ENCODE measurements around the gene ZNF622.

The ZNF622 gene

DNA sequence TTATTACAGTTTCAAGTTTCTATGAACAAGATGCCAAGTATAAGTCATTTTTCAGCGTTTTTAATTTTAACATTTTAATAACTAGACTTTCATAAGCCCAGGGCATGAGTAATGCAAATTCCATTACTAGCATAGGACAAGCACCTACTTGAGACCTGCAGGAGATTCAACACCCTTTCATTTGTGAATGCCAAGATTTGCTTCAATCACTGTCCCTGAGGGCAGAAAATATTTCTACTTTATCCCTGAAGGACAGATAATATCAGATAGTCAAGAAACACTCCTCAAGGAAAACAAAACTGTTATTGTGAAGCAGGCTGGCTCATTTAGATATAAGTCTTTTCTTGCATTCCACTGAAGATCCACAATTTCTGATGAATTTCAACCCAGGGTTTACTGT lies 27.7 kb upstream of the ZNF622 start:
- no peak overlapping the region for H3K4me3 ChIP-seq (ENCODE audit: low read depth in 1 of 2, low read length in 2 of 2)
- H3K27ac ChIP-seq (ENCODE audit: low read length): no peak overlapping the region
- H3K27me3 ChIP-seq (ENCODE audit: low read depth, low read length): no peaks in the 10 kb centered on the region
- H3K36me3 ChIP-seq (ENCODE audit: control insufficient read depth in 1 of 2, insufficient read depth in 2 of 2, low read length in 2 of 2): no peaks in the 10 kb centered on the region
- H3K4me1 ChIP-seq (ENCODE audit: control insufficient read depth in 1 of 2, insufficient read depth in 2 of 2, low read length in 2 of 2): peaks cover 0 to 3% of the 10 kb centered on the region in 2 donors
- peaks cover 0 to 9% of the 10 kb centered on the region in 2 donors for H3K9me3 ChIP-seq (ENCODE audit: control insufficient read depth in 1 of 2, low read length in 2 of 2)

DNA sequence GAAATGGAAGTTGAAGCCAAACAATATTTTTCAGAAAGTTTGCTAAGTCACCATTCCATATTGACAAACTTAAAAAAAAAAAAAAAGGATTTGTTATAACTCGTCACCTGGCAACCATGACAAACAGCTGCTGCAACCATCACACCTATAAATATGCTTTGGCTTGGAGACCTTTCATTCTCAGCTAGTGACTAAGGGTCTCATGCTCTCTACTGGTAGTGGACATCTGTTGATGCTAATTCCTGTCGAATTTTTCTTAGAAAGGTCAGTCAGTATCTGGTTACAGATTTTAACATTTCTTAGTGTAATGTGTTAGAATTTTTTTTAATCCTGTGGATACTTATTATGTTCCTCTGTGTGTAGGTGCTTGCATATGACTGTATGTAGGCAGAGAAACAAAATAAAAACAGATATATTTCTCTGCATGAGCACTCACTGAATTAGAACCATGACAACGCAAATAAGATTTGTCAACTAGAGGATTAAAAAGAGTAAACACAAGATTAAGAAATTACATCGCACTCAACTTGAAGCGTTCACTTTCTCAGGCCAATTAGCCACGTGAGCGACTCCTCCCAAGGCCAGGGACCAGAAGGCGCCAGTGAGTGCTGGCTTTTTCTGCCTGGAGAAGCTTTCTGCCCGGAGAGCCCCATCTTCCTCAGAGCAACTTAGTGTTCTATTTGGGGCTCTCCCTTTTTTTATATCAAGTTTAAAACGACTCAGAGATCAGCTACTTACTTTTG lies 27.0 kb upstream of the ZNF622 start:
- peaks cover 0 to 9% of the 10 kb centered on the region in 2 donors for H3K9me3 ChIP-seq (ENCODE audit: control insufficient read depth in 1 of 2, low read length in 2 of 2)
- peaks cover 0 to 3% of the 10 kb centered on the region in 2 donors for H3K4me1 ChIP-seq (ENCODE audit: control insufficient read depth in 1 of 2, insufficient read depth in 2 of 2, low read length in 2 of 2)
- H3K27ac ChIP-seq (ENCODE audit: low read length): no peak overlapping the region
- H3K27me3 ChIP-seq (ENCODE audit: low read depth, low read length): no peaks in the 10 kb centered on the region
- no peak overlapping the region for H3K4me3 ChIP-seq (ENCODE audit: low read depth in 1 of 2, low read length in 2 of 2)
- no peaks in the 10 kb centered on the region for H3K36me3 ChIP-seq (ENCODE audit: control insufficient read depth in 1 of 2, insufficient read depth in 2 of 2, low read length in 2 of 2)

DNA sequence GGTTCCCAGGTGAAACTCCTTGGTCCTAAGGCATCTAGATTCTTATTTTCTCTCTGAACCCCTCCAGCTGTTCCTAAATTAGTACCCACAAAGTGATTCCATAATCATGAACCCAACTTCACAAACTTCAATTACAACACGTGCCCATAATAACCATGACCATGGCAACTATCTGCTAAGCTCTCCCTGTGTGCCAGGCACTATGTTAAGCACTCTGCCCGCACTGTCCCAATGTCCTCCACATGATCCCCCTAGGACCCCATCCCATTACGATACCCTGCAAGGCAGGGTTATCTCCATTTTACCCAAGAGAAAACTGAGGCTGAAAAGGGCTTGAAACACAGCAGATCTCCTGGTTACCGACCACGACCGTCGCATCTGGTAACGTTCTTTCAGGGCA lies 25.3 kb upstream of the ZNF622 start:
- H3K4me1 ChIP-seq (ENCODE audit: control insufficient read depth in 1 of 2, insufficient read depth in 2 of 2, low read length in 2 of 2): peaks cover 0 to 3% of the 10 kb centered on the region in 2 donors
- no peaks in the 10 kb centered on the region for H3K36me3 ChIP-seq (ENCODE audit: control insufficient read depth in 1 of 2, insufficient read depth in 2 of 2, low read length in 2 of 2)
- no peak overlapping the region for H3K4me3 ChIP-seq (ENCODE audit: low read depth in 1 of 2, low read length in 2 of 2)

DNA sequence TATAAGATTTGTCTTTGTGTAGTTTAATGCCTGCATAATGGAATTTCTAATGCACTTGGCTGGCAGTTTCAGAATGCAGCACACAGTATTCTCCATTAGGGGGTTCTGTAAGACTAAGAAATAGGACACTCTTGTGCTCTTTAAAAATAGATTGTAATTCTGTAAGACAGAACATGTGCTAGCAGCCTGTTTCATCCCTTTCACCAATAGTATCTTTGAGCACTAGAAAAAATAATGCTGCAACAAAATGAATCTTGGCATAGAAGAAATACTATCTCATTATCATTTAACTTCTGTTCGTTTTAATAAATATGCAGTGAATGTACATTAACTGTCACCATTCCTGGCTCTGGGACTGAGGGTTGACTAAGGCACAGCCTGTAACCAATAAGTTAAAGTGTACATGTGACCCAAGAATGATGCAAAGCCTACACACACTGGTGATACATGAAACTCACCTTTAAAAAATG lies 23.8 kb upstream of the ZNF622 start:
- peaks cover 0 to 3% of the 10 kb centered on the region in 2 donors for H3K4me1 ChIP-seq (ENCODE audit: control insufficient read depth in 1 of 2, insufficient read depth in 2 of 2, low read length in 2 of 2)
- no peak overlapping the region for H3K27ac ChIP-seq (ENCODE audit: low read length)
- no peak overlapping the region for H3K4me3 ChIP-seq (ENCODE audit: low read depth in 1 of 2, low read length in 2 of 2)

More for the DNA sequence above, 25.3 kb upstream of the ZNF622 start:
- Histone ChIP-seq H3K27ac (ENCODE audit: low read length) (no peak overlapping the region), H3K27me3 (ENCODE audit: low read depth, low read length) (no peaks in the 10 kb centered on the region), H3K9me3 (ENCODE audit: control insufficient read depth in 1 of 2, low read length in 2 of 2) (peaks cover 0 to 5% of the 10 kb centered on the region in 2 donors)

DNA sequence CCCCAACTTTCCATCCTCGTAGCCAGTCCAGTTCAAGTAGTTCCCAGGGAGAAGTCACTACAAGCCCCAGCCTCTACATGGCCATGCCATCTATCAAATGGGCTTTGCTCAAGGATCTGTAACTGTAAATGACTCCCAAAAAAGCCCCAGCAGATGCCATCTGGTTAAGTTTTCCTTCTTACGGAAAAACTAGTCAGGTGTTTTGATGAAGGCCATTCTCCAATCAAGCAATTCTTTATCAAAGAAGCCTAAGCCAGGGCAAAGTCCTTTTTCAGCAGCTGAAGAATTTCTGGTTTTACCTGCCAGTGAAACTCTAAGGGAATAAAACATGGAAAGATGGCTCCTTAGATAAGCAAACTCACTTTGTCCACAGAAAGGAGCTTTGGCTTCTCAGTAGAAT lies 21.9 kb upstream of the ZNF622 start:
- no peaks in the 10 kb centered on the region for H3K4me1 ChIP-seq (ENCODE audit: control insufficient read depth in 1 of 2, insufficient read depth in 2 of 2, low read length in 2 of 2)
- no peaks in the 10 kb centered on the region for H3K36me3 ChIP-seq (ENCODE audit: control insufficient read depth in 1 of 2, insufficient read depth in 2 of 2, low read length in 2 of 2)
- no peaks in the 10 kb centered on the region for H3K27me3 ChIP-seq (ENCODE audit: low read depth, low read length)
- H3K27ac ChIP-seq (ENCODE audit: low read length): peak overlapping the region; percentile 16
- H3K9me3 ChIP-seq (ENCODE audit: control insufficient read depth in 1 of 2, low read length in 2 of 2): no peaks in the 10 kb centered on the region
- H3K4me3 ChIP-seq (ENCODE audit: low read depth in 1 of 2, low read length in 2 of 2): no peak overlapping the region

More for the DNA sequence above, 23.8 kb upstream of the ZNF622 start:
- H3K27me3 ChIP-seq (ENCODE audit: low read depth, low read length): no peaks in the 10 kb centered on the region
- no peaks in the 10 kb centered on the region for H3K36me3 ChIP-seq (ENCODE audit: control insufficient read depth in 1 of 2, insufficient read depth in 2 of 2, low read length in 2 of 2)
- H3K9me3 ChIP-seq (ENCODE audit: control insufficient read depth in 1 of 2, low read length in 2 of 2): no peaks in the 10 kb centered on the region

DNA sequence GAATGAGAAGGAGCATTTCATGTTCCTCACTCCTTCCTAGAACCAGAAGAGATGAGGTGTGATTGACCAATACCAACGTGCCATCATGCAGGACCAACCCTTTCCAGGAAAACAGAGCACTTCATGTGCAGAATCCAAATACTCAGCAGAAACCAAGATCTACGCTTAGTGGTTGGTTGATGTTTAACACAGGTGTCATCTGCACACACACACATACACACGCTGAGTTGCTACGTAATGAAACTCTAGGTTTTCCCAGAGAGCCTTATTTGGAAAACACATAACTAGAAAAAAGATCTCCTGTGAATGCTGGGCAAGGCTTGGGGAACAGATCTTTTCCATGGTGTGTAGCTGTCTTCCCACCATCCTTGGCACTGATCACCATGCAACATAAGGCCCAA lies 21.1 kb upstream of the ZNF622 start:
- no peaks in the 10 kb centered on the region for H3K9me3 ChIP-seq (ENCODE audit: control insufficient read depth in 1 of 2, low read length in 2 of 2)
- no peaks in the 10 kb centered on the region for H3K4me1 ChIP-seq (ENCODE audit: control insufficient read depth in 1 of 2, insufficient read depth in 2 of 2, low read length in 2 of 2)
- no peaks in the 10 kb centered on the region for H3K27me3 ChIP-seq (ENCODE audit: low read depth, low read length)
- no peaks in the 10 kb centered on the region for H3K36me3 ChIP-seq (ENCODE audit: control insufficient read depth in 1 of 2, insufficient read depth in 2 of 2, low read length in 2 of 2)
- H3K4me3 ChIP-seq (ENCODE audit: low read depth in 1 of 2, low read length in 2 of 2): no peak overlapping the region
- H3K27ac ChIP-seq (ENCODE audit: low read length): no peak overlapping the region

DNA sequence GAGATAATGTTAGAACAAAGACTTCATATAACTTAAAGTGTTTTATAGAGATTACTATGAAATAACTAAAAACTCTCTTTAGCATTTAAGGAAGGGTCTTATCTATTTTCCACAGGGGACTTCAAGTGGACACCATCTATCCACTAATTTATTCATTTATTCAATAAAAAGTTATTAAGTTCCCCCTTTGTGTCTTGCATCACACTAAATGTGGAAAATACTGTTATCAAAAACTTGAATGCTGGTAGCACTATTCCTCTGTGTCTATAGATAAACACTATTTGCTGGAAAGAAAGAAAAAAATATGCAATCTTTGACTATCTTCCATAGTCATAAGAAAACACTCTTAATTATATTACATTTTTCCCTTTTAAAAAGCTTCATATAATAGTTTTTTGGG lies 20.1 kb upstream of the ZNF622 start:
- Histone ChIP-seq H3K9me3 (ENCODE audit: control insufficient read depth in 1 of 2, low read length in 2 of 2) (no peaks in the 10 kb centered on the region), H3K4me1 (ENCODE audit: control insufficient read depth in 1 of 2, insufficient read depth in 2 of 2, low read length in 2 of 2) (no peaks in the 10 kb centered on the region), H3K4me3 (ENCODE audit: low read depth in 1 of 2, low read length in 2 of 2) (no peak overlapping the region), H3K27me3 (ENCODE audit: low read depth, low read length) (no peaks in the 10 kb centered on the region), H3K36me3 (ENCODE audit: control insufficient read depth in 1 of 2, insufficient read depth in 2 of 2, low read length in 2 of 2) (no peaks in the 10 kb centered on the region), H3K27ac (ENCODE audit: low read length) (no peak overlapping the region)

DNA sequence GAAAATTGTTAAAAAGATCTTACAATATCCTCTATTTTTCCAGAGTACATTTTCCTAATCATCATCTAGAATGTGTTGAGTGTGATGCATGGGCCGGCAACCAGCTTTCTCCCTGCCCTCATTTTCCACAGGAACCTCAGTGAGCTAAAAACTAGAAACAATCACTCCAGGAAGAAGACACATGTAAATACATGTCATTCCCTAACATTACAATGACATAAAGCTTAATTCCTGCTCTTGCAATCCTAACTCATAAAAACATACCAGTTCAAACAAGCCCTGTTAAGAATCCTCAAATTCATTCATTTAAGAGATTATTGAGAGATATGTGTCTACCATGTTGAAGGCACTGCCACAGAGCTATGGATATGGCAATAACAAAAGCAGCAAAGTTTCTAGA lies 18.5 kb upstream of the ZNF622 start:
- Histone ChIP-seq H3K27ac (ENCODE audit: low read length) (no peak overlapping the region), H3K4me1 (ENCODE audit: control insufficient read depth in 1 of 2, insufficient read depth in 2 of 2, low read length in 2 of 2) (no peaks in the 10 kb centered on the region), H3K27me3 (ENCODE audit: low read depth, low read length) (no peaks in the 10 kb centered on the region), H3K9me3 (ENCODE audit: control insufficient read depth in 1 of 2, low read length in 2 of 2) (no peaks in the 10 kb centered on the region), H3K4me3 (ENCODE audit: low read depth in 1 of 2, low read length in 2 of 2) (no peak overlapping the region), H3K36me3 (ENCODE audit: control insufficient read depth in 1 of 2, insufficient read depth in 2 of 2, low read length in 2 of 2) (no peaks in the 10 kb centered on the region)

DNA sequence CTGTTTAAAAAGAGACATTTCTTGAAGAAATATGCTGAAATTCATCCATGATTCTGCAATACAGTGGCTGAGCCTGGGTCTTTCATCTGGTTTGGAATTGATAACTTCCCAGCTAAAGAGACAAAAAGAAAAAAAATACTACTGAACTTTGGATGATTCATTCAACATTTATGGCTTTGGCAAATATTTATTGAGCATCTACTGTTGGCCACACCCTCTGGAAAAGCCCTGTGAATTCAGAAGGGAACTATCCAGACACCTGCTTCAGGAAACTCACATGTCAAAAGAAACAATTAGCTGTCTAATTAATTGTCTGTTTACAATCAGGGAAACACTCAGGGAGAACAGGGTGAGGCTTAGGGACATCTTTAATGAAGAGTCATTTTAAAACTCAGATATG lies 17.8 kb upstream of the ZNF622 start:
- Histone ChIP-seq H3K9me3 (ENCODE audit: control insufficient read depth in 1 of 2, low read length in 2 of 2) (no peaks in the 10 kb centered on the region), H3K27me3 (ENCODE audit: low read depth, low read length) (no peaks in the 10 kb centered on the region), H3K4me3 (ENCODE audit: low read depth in 1 of 2, low read length in 2 of 2) (no peak overlapping the region), H3K27ac (ENCODE audit: low read length) (no peak overlapping the region), H3K36me3 (ENCODE audit: control insufficient read depth in 1 of 2, insufficient read depth in 2 of 2, low read length in 2 of 2) (no peaks in the 10 kb centered on the region), H3K4me1 (ENCODE audit: control insufficient read depth in 1 of 2, insufficient read depth in 2 of 2, low read length in 2 of 2) (no peaks in the 10 kb centered on the region)

DNA sequence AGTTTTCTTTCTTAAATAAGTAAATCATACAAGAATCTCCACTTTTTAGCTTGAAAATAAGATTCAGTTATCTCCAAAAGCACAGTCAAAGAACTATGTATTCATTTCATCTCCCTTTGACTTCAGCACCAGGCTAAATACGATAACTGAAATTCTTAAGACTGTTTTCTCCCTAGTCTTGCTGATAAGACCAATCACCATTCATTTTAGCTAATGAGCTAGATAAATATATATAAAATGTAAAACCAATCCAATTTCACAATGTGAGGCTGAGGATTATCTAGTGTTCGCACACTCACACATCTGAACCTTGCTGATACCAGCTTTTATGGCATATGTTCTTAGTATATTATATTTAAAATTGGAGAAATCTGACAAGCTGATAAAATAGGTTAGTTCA lies 17.3 kb upstream of the ZNF622 start:
- Histone ChIP-seq H3K27ac (ENCODE audit: low read length) (no peak overlapping the region), H3K9me3 (ENCODE audit: control insufficient read depth in 1 of 2, low read length in 2 of 2) (no peaks in the 10 kb centered on the region), H3K4me3 (ENCODE audit: low read depth in 1 of 2, low read length in 2 of 2) (no peak overlapping the region), H3K36me3 (ENCODE audit: control insufficient read depth in 1 of 2, insufficient read depth in 2 of 2, low read length in 2 of 2) (no peaks in the 10 kb centered on the region), H3K27me3 (ENCODE audit: low read depth, low read length) (no peaks in the 10 kb centered on the region), H3K4me1 (ENCODE audit: control insufficient read depth in 1 of 2, insufficient read depth in 2 of 2, low read length in 2 of 2) (no peaks in the 10 kb centered on the region)

DNA sequence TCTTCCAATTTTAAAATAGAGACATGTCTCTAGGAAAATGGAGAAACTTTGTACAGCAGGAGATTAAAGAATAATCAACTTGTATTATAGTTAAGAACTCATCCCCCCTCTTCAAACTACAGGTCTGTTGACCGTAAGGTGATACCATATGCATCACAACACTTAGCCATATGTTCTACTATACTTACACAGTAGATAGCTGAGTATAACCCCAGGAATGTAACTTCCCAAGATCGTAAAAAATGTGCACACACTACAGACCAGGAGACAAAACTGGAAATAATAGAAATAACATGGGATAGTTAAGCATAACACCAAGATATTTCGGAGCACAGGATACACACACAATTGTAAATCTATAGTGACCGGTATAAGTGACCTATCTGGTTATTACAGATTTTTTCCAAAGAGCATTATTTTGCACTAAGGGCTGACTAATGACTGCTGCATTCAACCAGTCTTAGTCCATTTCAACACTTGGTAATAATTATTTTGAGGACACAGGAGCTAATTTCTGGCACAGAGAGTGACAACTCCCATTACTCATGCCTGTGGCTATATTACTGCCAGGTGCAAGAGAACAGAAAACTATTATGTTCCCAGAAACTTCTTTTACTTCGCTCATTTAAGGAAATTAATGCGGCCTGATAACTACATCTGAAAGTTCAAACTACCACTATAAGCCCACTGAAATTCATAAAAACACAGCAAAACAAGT lies 15.4 kb upstream of the ZNF622 start:
- Histone ChIP-seq H3K27me3 (ENCODE audit: low read depth, low read length) (no peaks in the 10 kb centered on the region), H3K27ac (ENCODE audit: low read length) (no peak overlapping the region), H3K4me1 (ENCODE audit: control insufficient read depth in 1 of 2, insufficient read depth in 2 of 2, low read length in 2 of 2) (no peaks in the 10 kb centered on the region), H3K36me3 (ENCODE audit: control insufficient read depth in 1 of 2, insufficient read depth in 2 of 2, low read length in 2 of 2) (no peaks in the 10 kb centered on the region), H3K4me3 (ENCODE audit: low read depth in 1 of 2, low read length in 2 of 2) (no peak overlapping the region), H3K9me3 (ENCODE audit: control insufficient read depth in 1 of 2, low read length in 2 of 2) (no peaks in the 10 kb centered on the region)

Data from muscle layer of duodenum (tissue), 2 donors.